ACC112 (cell line): Measurements from ENCODE around the gene CORIN.

Source experiments
- H2AFZ ChIP-seq: fragments of 200-600 bp; sonication (generic); one replicate; pipeline ENCODE4 v1.6.0; 2017; ENCODE audit warnings: antibody characterized with exemption, low read length; ENCODE audit not compliant: unreplicated experiment
- H3K27ac ChIP-seq: fragments of 200-600 bp; sonication (generic); 2 replicates; pipeline ENCODE4 v1.5.1; 2014; ENCODE audit warnings: low read depth, mild to moderate bottlenecking, antibody characterized with exemption, low read length, moderate library complexity
- H3K27me3 ChIP-seq: fragments of 200-600 bp; sonication (generic); 2 replicates; pipeline ENCODE4 v1.6.1; 2014; ENCODE audit warnings: mild to moderate bottlenecking, antibody characterized with exemption, low read length, moderate library complexity, mixed read lengths; ENCODE audit not compliant: insufficient read depth
- H3K36me3 ChIP-seq: fragments of 200-600 bp; sonication (generic); 2 replicates; pipeline ENCODE4 v1.6.1; 2016; ENCODE audit warnings: mild to moderate bottlenecking, antibody characterized with exemption, low read length, moderate library complexity, mixed read lengths; ENCODE audit not compliant: insufficient read depth
- H3K4me1 ChIP-seq: fragments of 200-600 bp; sonication (generic); one replicate; pipeline ENCODE4 v1.6.1; 2016; ENCODE audit warnings: low read length, mixed read lengths; ENCODE audit not compliant: insufficient read depth, unreplicated experiment, control insufficient read depth
- H3K4me3 ChIP-seq: fragments of 200-600 bp; sonication (generic); 2 replicates; pipeline ENCODE4 v1.5.1; 2014; ENCODE audit warnings: mild to moderate bottlenecking, low read depth, low read length
- H3K79me2 ChIP-seq: fragments of 200-600 bp; sonication (generic); one replicate; pipeline ENCODE4 v1.6.0; 2016; ENCODE audit warnings: low read length; ENCODE audit not compliant: control insufficient read depth, unreplicated experiment, insufficient read depth

Gene CORIN

GRCh38 chr4:47646372-47646771, 191.5 kb downstream of the CORIN start:
- H3K79me2 ChIP-seq: no peaks in the 10 kb centered on the region
- H2AFZ ChIP-seq: no peak overlapping the region
- H3K4me1 ChIP-seq: peaks cover 10% of the 10 kb centered on the region
- H3K4me3 ChIP-seq: no peak overlapping the region
- no peak overlapping the region for H3K27ac ChIP-seq
- H3K27me3 ChIP-seq: peaks cover 13% of the 10 kb centered on the region; the same call in 1 of the 2 replicates
- H3K36me3 ChIP-seq: no peaks in the 10 kb centered on the region

- no peak overlapping the region for H3K4me3 ChIP-seq
- no peak overlapping the region for H2AFZ ChIP-seq
- peaks cover 24% of the 10 kb centered on the region for H3K4me1 ChIP-seq
- no peaks in the 10 kb centered on the region for H3K36me3 ChIP-seq
- H3K27me3 ChIP-seq: no peaks in the 10 kb centered on the region
- H3K79me2 ChIP-seq: no peaks in the 10 kb centered on the region
- no peak overlapping the region for H3K27ac ChIP-seq
Observed at GRCh38 chr4:47643845-47644244, 194.0 kb downstream of the CORIN start.

- Histone ChIP-seq H3K27me3 (no peaks in the 10 kb centered on the region), H3K4me3 (no peak overlapping the region), H3K27ac (no peak overlapping the region), H3K4me1 (peaks cover 24% of the 10 kb centered on the region), H2AFZ (no peak overlapping the region), H3K36me3 (no peaks in the 10 kb centered on the region), H3K79me2 (no peaks in the 10 kb centered on the region)
Observed at GRCh38 chr4:47642985-47643760, 194.7 kb downstream of the CORIN start.

GRCh38 chr4:47642191-47642830, 195.6 kb downstream of the CORIN start:
- Histone ChIP-seq H3K27ac (no peak overlapping the region), H3K79me2 (no peaks in the 10 kb centered on the region)

DNA sequence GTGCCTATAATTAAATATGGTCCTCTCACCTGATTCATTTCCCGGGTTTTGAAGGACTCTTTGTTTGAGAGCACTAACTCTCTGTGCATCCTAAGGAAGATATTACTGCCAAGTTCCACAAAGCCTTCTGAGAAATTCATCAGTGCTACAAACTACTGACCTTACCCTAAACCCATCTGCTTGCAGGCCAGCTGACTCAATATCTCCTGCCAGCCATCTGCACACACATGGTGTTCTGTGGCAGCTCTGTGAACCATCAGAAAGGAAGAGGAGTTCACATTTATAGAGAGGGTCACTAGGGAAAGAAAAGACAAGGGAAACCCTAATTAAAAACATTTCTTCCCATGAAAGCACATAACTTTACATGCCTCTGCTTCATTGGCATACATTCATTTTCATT, 196.1 kb downstream of the CORIN start:
- Histone ChIP-seq H3K79me2 (no peaks in the 10 kb centered on the region), H3K27me3 (no peaks in the 10 kb centered on the region), H3K36me3 (no peaks in the 10 kb centered on the region), H3K27ac (no peak overlapping the region), H3K4me1 (peaks cover 24% of the 10 kb centered on the region), H2AFZ (no peak overlapping the region), H3K4me3 (no peak overlapping the region)

More at GRCh38 chr4:47642191-47642830, 195.6 kb downstream of the CORIN start:
- Histone ChIP-seq H3K4me3 (no peak overlapping the region), H3K36me3 (no peaks in the 10 kb centered on the region), H3K27me3 (no peaks in the 10 kb centered on the region), H2AFZ (no peak overlapping the region), H3K4me1 (peaks cover 24% of the 10 kb centered on the region)

DNA sequence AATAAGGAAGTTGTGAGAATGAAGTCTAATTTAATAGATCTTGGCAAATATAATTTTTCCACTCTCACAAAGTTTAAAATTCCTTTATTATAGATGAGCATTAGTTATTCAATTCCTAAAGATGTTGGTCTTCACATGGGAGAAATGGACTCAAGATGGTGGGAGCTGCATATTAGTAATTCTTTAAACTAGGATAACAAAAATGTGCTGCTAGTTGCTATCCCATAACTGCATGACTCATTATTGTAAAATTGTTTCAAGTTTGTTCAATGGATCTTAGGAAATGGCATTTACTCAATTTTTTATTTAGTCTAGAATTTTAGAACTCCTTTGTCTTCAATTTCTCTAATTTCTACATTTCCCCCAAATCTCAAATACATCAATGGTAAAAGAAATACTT, 197.0 kb downstream of the CORIN start:
- H3K27ac ChIP-seq: no peak overlapping the region
- no peaks in the 10 kb centered on the region for H3K27me3 ChIP-seq
- H3K79me2 ChIP-seq: no peaks in the 10 kb centered on the region
- no peaks in the 10 kb centered on the region for H3K36me3 ChIP-seq
- no peak overlapping the region for H2AFZ ChIP-seq
- peaks cover 24% of the 10 kb centered on the region for H3K4me1 ChIP-seq
- H3K4me3 ChIP-seq: no peak overlapping the region

DNA sequence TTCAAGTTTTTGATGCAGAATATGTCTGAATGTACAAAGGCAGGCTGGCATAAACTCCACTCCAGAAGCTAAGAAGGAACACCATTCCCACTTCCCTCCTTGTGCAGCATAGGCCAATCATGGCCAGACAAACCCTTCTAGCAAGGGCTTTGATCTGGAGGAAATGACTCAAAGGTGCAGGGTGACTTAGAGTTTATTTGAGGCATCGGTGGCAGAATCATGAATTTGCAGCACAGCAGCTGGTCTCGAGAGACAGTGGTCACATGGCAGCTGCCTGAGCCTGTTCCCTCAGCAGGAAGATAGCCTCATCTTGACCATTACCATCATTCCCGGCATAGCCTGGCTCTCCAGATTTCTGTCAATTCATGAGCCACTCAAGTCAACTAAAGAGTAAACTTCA, 198.3 kb downstream of the CORIN start:
- Histone ChIP-seq H3K4me1 (peaks cover 24% of the 10 kb centered on the region), H2AFZ (no peak overlapping the region), H3K79me2 (no peaks in the 10 kb centered on the region), H3K27ac (no peak overlapping the region), H3K27me3 (no peaks in the 10 kb centered on the region), H3K36me3 (no peaks in the 10 kb centered on the region), H3K4me3 (no peak overlapping the region)

DNA sequence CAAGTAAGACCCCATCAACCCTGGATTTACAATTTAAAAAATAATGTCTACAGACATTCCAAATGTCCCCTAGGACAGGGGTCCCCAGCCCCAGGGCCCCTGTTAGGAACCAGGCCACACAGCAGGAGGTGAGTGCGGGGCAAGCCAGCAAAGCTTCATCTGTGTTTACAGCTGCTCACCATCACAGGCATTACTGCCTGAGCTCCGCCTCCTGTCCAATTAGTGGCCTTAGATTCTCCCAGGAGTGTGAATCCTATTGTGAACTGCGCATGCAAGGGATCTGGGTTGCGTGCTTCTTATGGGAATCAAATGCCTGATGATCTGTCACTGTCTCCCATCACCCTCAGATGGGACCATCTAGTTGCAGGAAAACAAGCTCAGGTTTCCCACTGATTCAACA, 206.7 kb downstream of the CORIN start:
- Histone ChIP-seq H3K27ac (no peak overlapping the region), H3K27me3 (no peaks in the 10 kb centered on the region), H2AFZ (no peak overlapping the region), H3K4me1 (no peaks in the 10 kb centered on the region), H3K79me2 (no peaks in the 10 kb centered on the region), H3K36me3 (no peaks in the 10 kb centered on the region), H3K4me3 (no peak overlapping the region)

DNA sequence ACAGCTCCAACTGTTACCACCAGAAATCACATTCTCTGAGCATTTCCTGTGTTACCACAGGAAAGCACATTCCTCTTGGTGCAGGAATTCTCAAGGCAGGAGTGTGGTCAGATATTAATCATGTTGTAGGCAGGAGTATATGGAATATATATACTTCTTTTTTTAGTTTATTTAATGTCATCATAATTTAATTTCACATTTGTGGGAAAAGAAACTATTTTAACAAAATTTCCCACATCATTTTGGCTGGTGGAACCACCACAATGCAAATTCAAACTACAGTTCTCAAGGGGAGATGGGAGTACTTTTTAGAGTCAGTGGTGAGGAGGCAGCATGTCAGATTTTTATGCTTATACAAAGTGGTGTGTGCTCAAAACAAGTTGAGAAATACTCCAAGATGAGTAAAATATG, 213.8 kb downstream of the CORIN start:
- Histone ChIP-seq H3K36me3 (no peaks in the 10 kb centered on the region), H3K4me1 (no peaks in the 10 kb centered on the region), H3K27me3 (no peaks in the 10 kb centered on the region), H3K79me2 (no peaks in the 10 kb centered on the region), H2AFZ (no peak overlapping the region), H3K27ac (no peak overlapping the region; the same call in 1 of the 2 replicates), H3K4me3 (no peak overlapping the region)

DNA sequence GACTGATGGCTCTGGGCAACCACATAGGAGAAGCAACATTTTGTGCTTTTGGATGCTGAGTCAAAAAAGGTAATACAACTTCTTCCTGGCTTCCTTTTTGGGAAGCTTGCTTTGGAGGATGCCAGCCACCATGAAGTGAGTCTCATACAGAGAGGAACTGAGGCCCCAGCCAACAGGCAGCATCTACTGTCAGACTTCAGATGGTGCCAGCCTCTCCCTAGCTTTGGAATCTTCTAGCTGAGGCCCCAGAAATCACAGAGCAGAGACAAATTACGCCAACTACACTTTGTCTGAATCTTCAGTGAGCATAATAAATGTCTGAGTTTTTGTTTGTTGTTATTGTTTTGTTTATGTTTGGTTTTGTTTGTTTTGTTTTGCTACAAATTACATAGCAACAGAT, 216.7 kb downstream of the CORIN start:
- no peaks in the 10 kb centered on the region for H3K27me3 ChIP-seq
- no peaks in the 10 kb centered on the region for H3K79me2 ChIP-seq
- H3K4me3 ChIP-seq: no peak overlapping the region
- no peak overlapping the region for H3K27ac ChIP-seq
- H3K4me1 ChIP-seq: no peaks in the 10 kb centered on the region
- no peak overlapping the region for H2AFZ ChIP-seq
- no peaks in the 10 kb centered on the region for H3K36me3 ChIP-seq

DNA sequence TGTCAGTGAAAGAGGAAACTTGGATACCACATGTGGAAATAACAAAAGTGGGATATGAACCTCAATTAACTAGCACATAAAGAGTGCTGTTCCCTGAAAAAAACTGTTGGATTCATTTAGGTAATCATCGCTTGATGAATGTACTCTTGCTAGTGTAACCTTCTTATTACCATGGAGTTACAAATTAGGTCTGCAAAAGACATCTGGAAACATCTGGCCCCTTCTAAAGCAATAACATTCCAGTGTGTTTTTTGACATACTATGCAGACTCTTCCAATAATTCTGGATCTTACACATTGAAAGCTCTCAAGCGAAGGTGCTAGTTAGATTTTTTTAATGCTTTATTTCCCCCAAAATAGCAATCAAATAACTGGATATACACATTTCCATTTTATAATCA, 218.2 kb downstream of the CORIN start:
- H2AFZ ChIP-seq: no peak overlapping the region
- H3K79me2 ChIP-seq: no peaks in the 10 kb centered on the region
- no peaks in the 10 kb centered on the region for H3K36me3 ChIP-seq
- H3K4me3 ChIP-seq: no peak overlapping the region
- H3K4me1 ChIP-seq: no peaks in the 10 kb centered on the region
- no peaks in the 10 kb centered on the region for H3K27me3 ChIP-seq
- H3K27ac ChIP-seq: no peak overlapping the region
